GM19043 (cell line): ENCODE results near the gene PRM2.
"Not testable (repeated sequence)": the region's sequence is repeated elsewhere in the genome, so short reads cannot be mapped to it uniquely, and the experiment has no call there.

Experiments used
- ATAC-seq: cut with Tn5 transposase; IDR thresholded peaks from one replicate; pipeline ENCODE4 v1.9.1; 2021; ENCODE audit warnings: low read depth; ENCODE audit not compliant: unreplicated experiment

PRM2 gene

DNA sequence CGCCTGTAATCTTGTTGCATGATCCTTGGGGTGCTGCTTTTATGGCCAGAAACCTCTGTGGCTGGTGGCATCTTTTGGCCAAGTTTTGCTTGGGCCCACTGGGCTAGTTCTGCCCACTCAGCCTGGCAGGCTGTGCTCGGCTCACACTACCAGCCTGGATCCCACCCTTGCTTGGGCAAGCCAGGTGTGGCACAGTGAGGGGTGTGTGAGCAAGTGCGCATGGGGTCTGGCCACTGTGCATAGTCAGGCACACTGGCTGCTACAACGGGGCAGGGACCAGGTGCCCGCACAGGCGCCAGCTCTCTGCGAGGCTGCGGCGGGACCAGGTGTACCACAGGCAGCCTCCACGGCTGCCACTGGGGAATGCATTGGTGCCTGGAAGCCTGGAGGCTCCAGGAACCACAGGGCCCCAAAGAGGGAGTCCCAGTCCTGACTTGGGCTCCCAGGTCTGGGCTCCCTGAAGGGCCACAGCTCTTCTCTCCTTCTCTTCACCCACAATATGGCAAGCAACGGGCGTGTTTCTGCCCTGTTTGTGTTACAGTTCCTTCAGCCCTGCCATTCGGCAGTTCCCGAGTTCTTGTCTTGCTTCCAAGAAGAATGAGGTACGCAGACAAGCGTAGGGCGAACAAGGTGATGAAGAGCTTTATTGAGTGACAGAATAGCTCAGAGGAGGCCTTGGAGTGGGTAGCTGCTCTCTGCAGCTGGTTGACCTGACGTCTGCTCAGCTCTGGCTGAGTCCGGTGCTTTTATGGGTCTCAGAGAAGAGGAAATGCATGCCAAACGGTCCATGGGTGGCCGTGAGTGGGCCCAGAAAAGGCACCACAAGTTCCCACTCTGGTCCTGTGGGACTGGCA lies 31.6 kb upstream of the PRM2 start:
- ATAC-seq: no peak

- ATAC-seq: no peak
Observed at GRCh38 chr16:11306997-11307638, 30.8 kb upstream of the PRM2 start.

DNA sequence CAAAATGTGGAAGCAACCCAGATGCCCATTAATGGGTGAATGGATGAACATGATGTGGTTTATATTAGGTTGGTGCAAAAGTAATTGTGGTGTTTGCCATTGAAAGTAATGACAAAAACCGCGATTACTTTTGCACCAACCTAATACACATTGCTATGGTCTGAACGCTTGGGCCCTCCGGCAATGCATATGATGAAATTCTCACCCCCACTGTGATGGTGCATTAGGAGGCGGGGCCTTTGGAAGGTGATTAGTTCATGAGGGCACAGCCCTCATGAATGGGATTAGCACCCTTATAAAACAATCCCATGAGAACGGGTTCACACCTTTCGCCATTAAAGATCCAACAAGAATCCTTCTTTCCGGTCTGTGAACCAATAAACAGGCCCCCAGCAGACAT lies 30.1 kb upstream of the PRM2 start:
- ATAC-seq: no peak

DNA sequence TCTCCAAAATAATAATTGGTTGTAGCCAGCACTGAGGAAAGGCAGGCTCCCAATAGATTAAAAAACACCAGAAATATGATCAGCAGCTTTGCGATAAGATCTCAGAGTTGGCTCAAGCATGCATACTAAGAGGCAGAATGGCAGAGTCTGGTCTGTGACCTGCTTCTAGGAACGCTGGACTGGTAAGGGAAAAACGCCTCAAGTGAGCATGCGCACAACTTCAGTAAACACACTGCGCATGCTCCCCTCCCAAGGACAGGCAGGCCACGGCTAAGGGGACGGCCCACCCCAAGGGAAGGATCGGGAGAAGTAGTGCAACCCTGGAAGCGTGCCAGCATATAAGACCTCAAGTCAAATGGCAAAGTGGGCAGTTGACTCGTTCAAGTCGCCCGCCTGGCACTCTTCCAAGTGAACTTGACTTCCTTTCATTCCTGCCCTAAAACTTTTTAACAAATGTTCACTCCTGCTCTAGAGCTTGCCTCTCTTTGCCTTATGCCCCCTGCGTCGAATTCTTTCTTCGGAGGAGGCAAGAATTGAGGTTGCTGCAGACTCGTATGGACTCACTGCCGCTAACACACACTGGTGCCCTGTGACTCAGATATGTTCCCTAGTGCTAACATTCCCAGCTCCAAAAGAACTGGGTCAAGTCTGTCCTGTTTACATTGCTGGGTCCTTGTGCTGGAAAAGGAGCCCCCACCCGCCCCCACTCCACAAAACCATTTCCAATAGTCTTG lies 27.3 kb upstream of the PRM2 start:
- no peak for ATAC-seq

- ATAC-seq: no peak
Observed at GRCh38 chr16:11302977-11303376, 26.7 kb upstream of the PRM2 start.

- ATAC-seq: no peak
Observed at GRCh38 chr16:11301645-11302501, 25.6 kb upstream of the PRM2 start.

- no peak for ATAC-seq
Observed at GRCh38 chr16:11300560-11300892, 24.2 kb upstream of the PRM2 start.

- ATAC-seq: no peak
Observed at GRCh38 chr16:11299865-11300559, 23.7 kb upstream of the PRM2 start.

DNA sequence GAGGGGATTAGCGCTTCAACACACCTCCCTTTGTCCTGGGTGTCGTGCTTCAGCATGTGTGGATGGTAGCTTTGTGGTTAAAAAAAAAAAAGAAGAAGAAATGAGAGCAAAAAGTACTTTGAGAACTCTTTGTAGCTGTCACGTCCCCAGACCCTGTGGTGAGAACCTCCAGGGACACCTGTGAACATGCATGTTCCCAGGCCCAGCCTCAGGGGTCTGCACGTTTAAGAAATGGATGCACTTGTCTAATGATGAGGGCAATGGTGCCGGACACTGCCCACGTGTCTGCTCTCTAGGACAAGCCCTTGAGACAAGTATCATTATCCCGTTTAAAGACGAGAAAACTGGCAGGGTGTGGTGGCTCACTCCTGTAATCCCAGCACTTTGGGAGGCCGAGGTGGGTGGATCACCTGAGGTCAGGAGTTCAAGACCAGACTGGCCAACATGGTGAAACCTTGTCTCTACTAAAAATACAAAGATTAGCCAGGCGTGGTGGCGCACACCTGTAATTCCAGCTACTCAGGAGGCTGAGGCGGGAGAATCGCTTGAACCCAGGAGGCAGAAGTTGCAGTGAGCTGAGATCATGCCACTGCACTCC lies 22.8 kb upstream of the PRM2 start:
- not testable (repeated sequence) for ATAC-seq

- ATAC-seq: no peak
Observed at GRCh38 chr16:11298143-11298900, 22.0 kb upstream of the PRM2 start.

DNA sequence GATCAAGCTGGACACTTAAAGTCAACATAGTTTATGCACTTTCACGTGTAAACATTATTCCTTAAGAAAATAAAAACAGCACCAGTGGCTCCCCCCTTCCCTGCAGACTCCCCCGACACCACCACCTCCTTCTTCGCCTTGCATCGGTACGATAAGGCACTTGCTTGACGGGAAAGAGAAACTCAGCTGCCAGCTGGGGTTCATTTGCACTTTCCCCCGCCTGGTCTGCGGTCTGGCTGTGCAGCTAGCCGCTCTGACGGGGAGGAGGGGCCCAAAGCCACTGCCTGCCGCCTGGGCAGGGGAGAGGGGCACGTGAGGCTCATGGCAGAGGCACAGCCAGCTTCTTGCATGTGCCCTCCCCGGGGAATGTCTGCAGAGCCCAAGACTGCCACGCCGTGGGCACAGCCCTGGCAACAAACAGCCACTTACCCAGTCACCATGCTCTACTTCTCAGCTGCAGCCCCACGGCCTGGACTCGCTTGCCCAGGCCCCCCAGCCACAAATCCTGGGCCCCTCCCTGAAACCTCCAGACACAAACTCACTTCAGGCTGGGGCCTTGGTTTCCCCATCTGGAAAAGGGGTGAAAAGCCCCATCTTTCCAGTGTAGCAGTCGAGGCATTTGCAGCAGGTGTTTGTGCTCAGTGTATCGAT lies 21.3 kb upstream of the PRM2 start:
- peak; percentile 65 for ATAC-seq

- no peak for ATAC-seq
Observed at GRCh38 chr16:11296706-11297491, 20.6 kb upstream of the PRM2 start.

GRCh38 chr16:11296351-11296705 lies 20.0 kb upstream of the PRM2 start:
- no peak for ATAC-seq

DNA sequence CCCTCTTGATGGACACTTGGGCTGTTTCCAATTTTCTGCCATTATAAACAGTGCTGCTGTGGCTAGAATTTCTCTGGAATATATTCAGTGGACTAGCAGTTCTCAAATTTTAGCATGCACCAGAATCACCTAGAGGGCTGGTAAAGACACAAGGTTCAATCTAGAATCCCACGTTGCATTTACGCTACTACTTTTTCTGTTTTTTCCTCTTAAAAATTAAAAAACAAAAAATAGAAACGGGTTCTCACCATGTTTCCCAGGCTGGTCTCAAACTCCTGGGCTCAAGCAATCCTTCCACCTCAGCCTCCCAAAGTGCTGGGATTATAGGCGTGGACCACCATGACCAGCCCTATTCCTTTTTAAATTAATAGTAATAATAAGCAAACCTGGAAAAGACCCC lies 19.4 kb upstream of the PRM2 start:
- ATAC-seq: no peak

- no peak for ATAC-seq
Observed at GRCh38 chr16:11292076-11292748, 15.9 kb upstream of the PRM2 start.

- ATAC-seq: no peak
Observed at GRCh38 chr16:11291091-11291703, 14.9 kb upstream of the PRM2 start.
